B cell (primary cell): ENCODE results near the gene PCYOX1L. TPM values are rescaled to one million over a fixed set of nuclear protein-coding genes. Genes with fewer than 3 reads are reported as not detected.
"Not testable (repeated sequence)": the region's sequence is repeated elsewhere in the genome, so short reads cannot be mapped to it uniquely, and the experiment has no call there.

Experiments
- ATAC-seq: fragments of 200-7000 bp; cut with Tn5 transposase; one replicate; pipeline ENCODE4 v1.10.0; 2021; ENCODE audit warnings: low read depth, mild to moderate bottlenecking, moderate number of reproducible peaks, moderate library complexity
- CTCF ChIA-PET: fragments of 350-600 bp; sonication (Branson Sonifier 250); formaldehyde crosslinking; loops from one replicate; lab custom pipeline; 2021; ENCODE audit warnings: antibody characterized with exemption, inconsistent platforms; lab: Charles Lee
- POLR2A ChIA-PET: fragments of 350-600 bp; sonication (Branson Sonifier 250); formaldehyde crosslinking; loops from one replicate; lab custom pipeline; 2021; ENCODE audit warnings: antibody characterized with exemption; lab: Charles Lee
- DNase-seq: peaks from one replicate; pipeline ENCODE4 v3.0.0; 2013
- H2AFZ ChIP-seq: 2 replicates; pipeline ENCODE4 v1.6.1; 2012; ENCODE audit warnings: mild to moderate bottlenecking, low read depth, low read length; ENCODE audit not compliant: insufficient read depth, poor library complexity, severe bottlenecking
- H3K27ac ChIP-seq, 2 donors: 1 replicate in 1 of 2; 2 replicates in 1 of 2; pipeline ENCODE4 v1.5.1; 2012 to 2013; ENCODE audit warnings: low read length in 2 of 2, mild to moderate bottlenecking in 2 of 2, moderate library complexity in 1 of 2
- H3K27me3 ChIP-seq, 4 experiments: fragments of 200-600 bp in 1 of 4; sonication (generic) in 1 of 4; replicated peaks in 1 of 4; 1 replicate in 2 of 4; 2 replicates in 2 of 4; pipeline versions ENCODE4 v1.6.1 to v1.7.0; 2013 to 2016; ENCODE audit warnings: low read length in 3 of 4, mild to moderate bottlenecking in 2 of 4, mixed read lengths in 1 of 4, moderate library complexity in 1 of 4; ENCODE audit not compliant: insufficient read depth in 4 of 4, control insufficient read depth in 3 of 4; ENCODE audit errors: control extremely low read depth in 1 of 4
- H3K36me3 ChIP-seq, 2 experiments: replicated peaks in 1 of 2; 1 replicate in 1 of 2; 2 replicates in 1 of 2; pipeline versions ENCODE4 v1.6.1 to v1.7.1; 2013; ENCODE audit warnings: low read length in 1 of 2; ENCODE audit not compliant: insufficient read depth in 2 of 2, control insufficient read depth in 1 of 2; ENCODE audit errors: control extremely low read depth in 1 of 2, extremely low read depth in 1 of 2
- H3K4me1 ChIP-seq, 2 donors: fragments of 200-600 bp in 1 of 2; sonication (generic) in 1 of 2; 1 replicate in 1 of 2; 2 replicates in 1 of 2; pipeline versions ENCODE4 v1.5.1 to v1.6.1; 2013 to 2017; ENCODE audit warnings: low read length in 2 of 2; ENCODE audit not compliant: control insufficient read depth in 2 of 2, insufficient read depth in 2 of 2
- H3K4me2 ChIP-seq: replicated peaks from 2 replicates; pipeline ENCODE3; 2012; ENCODE audit warnings: mild to moderate bottlenecking, low read depth, low read length; ENCODE audit not compliant: poor library complexity, severe bottlenecking
- H3K4me3 ChIP-seq, 5 experiments: fragments of 200-600 bp in 1 of 5; sonication (generic) in 1 of 5; 1 replicate in 3 of 5; 2 replicates in 2 of 5; pipeline versions ENCODE4 v1.5.1 to v1.7.0; 2011 to 2016; ENCODE audit warnings: low read length in 4 of 5, mild to moderate bottlenecking in 4 of 5, low read depth in 2 of 5, control low read depth in 1 of 5, moderate library complexity in 1 of 5; ENCODE audit not compliant: insufficient read depth in 1 of 5; ENCODE audit errors: control extremely low read depth in 1 of 5, extremely low read depth in 1 of 5
- H3K79me2 ChIP-seq: fragments of 200-600 bp; sonication (generic); one replicate; pipeline ENCODE4 v1.6.0; 2016; ENCODE audit warnings: low read length; ENCODE audit not compliant: control insufficient read depth, insufficient read depth
- H3K9ac ChIP-seq: fragments of 200-600 bp; sonication (generic); 2 replicates; pipeline ENCODE4 v1.6.1; 2017; ENCODE audit warnings: mild to moderate bottlenecking, low read length, moderate library complexity
- H3K9me3 ChIP-seq, 3 donors: one replicate each; pipeline versions ENCODE4 v1.6.1 to v1.7.1; 2013; ENCODE audit warnings: low read length in 2 of 3; ENCODE audit not compliant: control insufficient read depth in 2 of 3, insufficient read depth in 1 of 3; ENCODE audit errors: control extremely low read depth in 1 of 3
- H4K20me1 ChIP-seq: 2 replicates; pipeline ENCODE4 v1.6.0; 2012; ENCODE audit warnings: mild to moderate bottlenecking, low read length; ENCODE audit not compliant: insufficient read depth, control insufficient read depth, poor library complexity, severe bottlenecking
- H3K27ac Mint-ChIP-seq: one replicate; pipeline ENCODE4 v1.8.0; 2021; ENCODE audit warnings: mixed read lengths
- H3K27me3 Mint-ChIP-seq: one replicate; pipeline ENCODE4 v1.8.0; 2021; ENCODE audit warnings: mixed read lengths
- H3K4me1 Mint-ChIP-seq: one replicate; pipeline ENCODE4 v1.8.0; 2021; ENCODE audit warnings: mixed read lengths
- H3K4me3 Mint-ChIP-seq: one replicate; pipeline ENCODE4 v1.8.0; 2021; ENCODE audit warnings: mixed read lengths
- H3K9me3 Mint-ChIP-seq: one replicate; pipeline ENCODE4 v1.8.0; 2022; ENCODE audit warnings: mixed read lengths; ENCODE audit not compliant: insufficient read depth
- EZH2 ChIP-seq: IDR thresholded peaks from 2 replicates; pipeline ENCODE4 v1.6.1; 2012; ENCODE audit warnings: borderline replicate concordance, low read depth, mild to moderate bottlenecking, moderate library complexity, low read length; ENCODE audit not compliant: insufficient read depth, poor library complexity, severe bottlenecking
- WGBS: methylation state at CpG from one replicate; pipeline ENCODE4 v1.1.5; 2013; ENCODE audit warnings: missing lambda C conversion rate; ENCODE audit not compliant: insufficient coverage; 5-methylcytosine and 5-hydroxymethylcytosine counted together
- intact Hi-C: fragments of 100-400 bp; cut with micrococcal nuclease; formaldehyde crosslinking; loops from one replicate; pipeline ENCODE4 v1.10.0; 2022
- polyA plus RNA-seq: library from polyadenylated mRNA; depleted of rRNA; stranded (reverse); fragments of >200 nt; gene quantifications from 2 replicates; pipeline ENCODE4 v1.2.3, GENCODE V29; 2012
- total RNA-seq, 2 donors: library from RNA; stranded (reverse); fragments of 120-200 nt in 1 of 2; gene quantifications; 1 replicate in 1 of 2; 2 replicates in 1 of 2; pipeline versions ENCODE4 v1.2.3 to v1.2.4, GENCODE V29; 2013 to 2022
- TF ChIP-seq, protein P1 (sequence below): fragments of 200-600 bp; IDR thresholded peaks from one replicate; pipeline ENCODE4 v1.8.0; 2022; ENCODE audit warnings: antibody characterized with exemption, mild to moderate bottlenecking

PCYOX1L gene
- total and polyA plus RNA-seq, 2 donors (not counting 1 experiment from before 2014, with no cell fraction given): 11.7 to 19.4 TPM

DNA sequence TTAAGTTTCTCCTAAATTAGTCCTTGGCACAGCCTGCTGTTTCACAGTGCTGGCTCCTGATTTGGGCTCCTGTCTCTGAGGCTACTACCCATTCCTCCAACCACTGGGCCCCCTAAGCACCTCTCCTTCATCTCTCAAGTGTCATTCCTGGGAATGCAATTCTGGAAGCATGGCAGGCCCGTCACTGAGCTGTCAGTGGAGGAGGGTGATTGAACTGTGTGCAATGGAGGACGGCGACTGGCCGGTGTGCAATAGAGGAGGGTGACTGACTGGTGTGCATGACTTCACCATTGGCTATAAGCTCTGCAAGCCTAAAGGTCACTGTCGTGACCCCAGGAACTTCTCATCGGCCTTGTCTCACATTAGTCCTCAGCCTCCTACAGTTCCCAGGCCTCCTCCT is 33.7 kb downstream of the PCYOX1L start:
- CTCF ChIA-PET: interaction anchor here (2.3 kb wide), 1 partner anchor 10 kb away, joined by 6 read pairs; no protein-coding TSS in a partner anchor
- Mint-ChIP-seq H3K27ac (no peak overlapping the region), H3K27me3 (peaks cover 8% of the 10 kb centered on the region), H3K4me1 (no peaks in the 10 kb centered on the region), H3K4me3 (no peak overlapping the region), H3K9me3 (no peaks in the 10 kb centered on the region)
- TF ChIP-seq, protein P1, sequence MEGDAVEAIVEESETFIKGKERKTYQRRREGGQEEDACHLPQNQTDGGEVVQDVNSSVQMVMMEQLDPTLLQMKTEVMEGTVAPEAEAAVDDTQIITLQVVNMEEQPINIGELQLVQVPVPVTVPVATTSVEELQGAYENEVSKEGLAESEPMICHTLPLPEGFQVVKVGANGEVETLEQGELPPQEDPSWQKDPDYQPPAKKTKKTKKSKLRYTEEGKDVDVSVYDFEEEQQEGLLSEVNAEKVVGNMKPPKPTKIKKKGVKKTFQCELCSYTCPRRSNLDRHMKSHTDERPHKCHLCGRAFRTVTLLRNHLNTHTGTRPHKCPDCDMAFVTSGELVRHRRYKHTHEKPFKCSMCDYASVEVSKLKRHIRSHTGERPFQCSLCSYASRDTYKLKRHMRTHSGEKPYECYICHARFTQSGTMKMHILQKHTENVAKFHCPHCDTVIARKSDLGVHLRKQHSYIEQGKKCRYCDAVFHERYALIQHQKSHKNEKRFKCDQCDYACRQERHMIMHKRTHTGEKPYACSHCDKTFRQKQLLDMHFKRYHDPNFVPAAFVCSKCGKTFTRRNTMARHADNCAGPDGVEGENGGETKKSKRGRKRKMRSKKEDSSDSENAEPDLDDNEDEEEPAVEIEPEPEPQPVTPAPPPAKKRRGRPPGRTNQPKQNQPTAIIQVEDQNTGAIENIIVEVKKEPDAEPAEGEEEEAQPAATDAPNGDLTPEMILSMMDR: no peak
- no peak for TF ChIP-seq EZH2
- 95% methylated on average over 6 of the region's 6 CpGs for WGBS
- no peaks in the 10 kb centered on the region for H4K20me1 ChIP-seq
- H3K9ac ChIP-seq: no peak overlapping the region
- no peak overlapping the region for H3K4me2 ChIP-seq
- ATAC-seq (no peak), DNase-seq (no peak)
- no peaks in the 10 kb centered on the region for H3K27me3 ChIP-seq
- no peak overlapping the region for H2AFZ ChIP-seq
- POLR2A ChIA-PET: no interaction called here
- H3K36me3 ChIP-seq: no peaks in the 10 kb centered on the region
- intact Hi-C loops: no loop called here
- no peaks in the 10 kb centered on the region for H3K79me2 ChIP-seq
- no peak overlapping the region for H3K4me3 ChIP-seq
- H3K4me1 ChIP-seq: no peaks in the 10 kb centered on the region
- no peaks in the 10 kb centered on the region for H3K9me3 ChIP-seq
- no peak overlapping the region for H3K27ac ChIP-seq

DNA sequence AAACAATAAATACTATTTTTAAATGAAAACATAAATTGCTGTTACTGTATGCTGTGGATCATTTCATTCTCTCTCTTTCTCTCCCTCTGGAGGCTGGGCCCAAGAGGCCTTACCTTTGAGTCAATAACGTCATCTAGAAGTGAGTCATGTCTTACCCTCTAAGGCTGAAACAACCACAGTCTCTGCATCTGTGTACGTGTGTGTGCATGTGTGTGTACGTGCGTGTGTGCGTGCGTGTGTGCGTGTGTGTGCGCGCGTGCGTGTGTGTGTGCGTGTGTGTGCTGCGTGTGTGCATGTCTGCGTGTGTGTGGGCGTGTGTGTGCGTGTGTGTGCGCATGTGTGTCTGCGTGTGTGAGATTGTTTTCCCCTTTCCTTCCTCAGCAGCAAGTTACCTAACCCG is 34.9 kb downstream of the PCYOX1L start:
- WGBS: 90% methylated on average over 5 of the region's 19 CpGs
- TF ChIP-seq, protein P1: no peak
- TF ChIP-seq EZH2: no peak
- ATAC-seq (no peak), DNase-seq (no peak)
- ChIA-PET CTCF (no interaction called here), POLR2A (no interaction called here)
- Mint-ChIP-seq H3K27me3 (peaks cover 11% of the 10 kb centered on the region), H3K27ac (no peak overlapping the region), H3K4me3 (no peak overlapping the region), H3K9me3 (no peaks in the 10 kb centered on the region), H3K4me1 (no peaks in the 10 kb centered on the region)
- H3K4me1 ChIP-seq: no peaks in the 10 kb centered on the region
- H3K36me3 ChIP-seq: no peaks in the 10 kb centered on the region
- H3K27me3 ChIP-seq: no peaks in the 10 kb centered on the region
- no peak overlapping the region for H3K9ac ChIP-seq
- H3K4me3 ChIP-seq: no peak overlapping the region
- no peaks in the 10 kb centered on the region for H3K9me3 ChIP-seq
- H4K20me1 ChIP-seq: no peaks in the 10 kb centered on the region
- no peak overlapping the region for H3K27ac ChIP-seq
- no peaks in the 10 kb centered on the region for H3K79me2 ChIP-seq
- no peak overlapping the region for H3K4me2 ChIP-seq
- intact Hi-C loops: no loop called here
- H2AFZ ChIP-seq: no peak overlapping the region

DNA sequence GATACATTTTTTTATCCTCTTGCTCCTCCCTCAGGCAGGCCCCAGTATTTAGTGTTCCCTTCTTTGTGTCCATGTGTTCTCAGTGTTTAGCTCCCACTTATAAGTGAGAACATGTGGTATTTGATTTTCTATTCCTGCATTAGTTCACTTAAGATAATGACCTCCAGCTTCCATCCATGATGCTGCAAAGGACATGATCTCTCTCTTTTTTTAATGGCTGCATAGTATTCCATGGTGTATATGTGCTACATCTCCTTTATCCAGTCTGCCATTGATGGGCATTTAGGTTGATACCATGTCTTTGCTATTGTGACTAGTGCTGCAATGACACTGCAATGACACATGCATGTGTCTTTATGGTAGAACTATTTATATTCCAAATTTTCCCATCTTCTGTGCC is 37.1 kb downstream of the PCYOX1L start:
- H3K27ac ChIP-seq, H3K27me3 Mint-ChIP-seq, DNase-seq, H3K4me1 Mint-ChIP-seq, H4K20me1 ChIP-seq, H3K79me2 ChIP-seq, H3K27ac Mint-ChIP-seq, H3K4me3 ChIP-seq, H3K4me1 ChIP-seq, H3K9me3 Mint-ChIP-seq, H3K9me3 ChIP-seq, H3K9ac ChIP-seq, H3K4me2 ChIP-seq, POLR2A ChIA-PET, H2AFZ ChIP-seq, H3K27me3 ChIP-seq, H3K36me3 ChIP-seq, H3K4me3 Mint-ChIP-seq, intact Hi-C loops, ATAC-seq, CTCF ChIA-PET: not testable (repeated sequence)
